Endothelial cell of umbilical vein (primary cell): ENCODE results near the gene TSPAN5. TPM values are rescaled to one million over a fixed set of nuclear protein-coding genes. Genes with fewer than 3 reads are reported as not detected.
A peak's percentile ranks its signal among the peaks of the same experiment; 100 is the strongest.

ENCODE experiments used
- BruUV-seq: library from RNA; stranded (reverse); fragments of 400-500 nt; replicated peaks from 2 replicates; lab custom pipeline; 2021; lab: Mats Ljungman, UMichigan
- CTCF ChIA-PET: fragments of 300-600, 350-600 bp; sonication (Branson Sonifier 250); formaldehyde crosslinking; loops from one replicate; lab custom pipeline; 2021; ENCODE audit warnings: antibody characterized with exemption, inconsistent platforms; lab: Charles Lee
- POLR2A ChIA-PET: fragments of 300-600, 350-600 bp; sonication (Branson Sonifier 250); formaldehyde crosslinking; loops from one replicate; lab custom pipeline; 2021; ENCODE audit warnings: antibody characterized with exemption, inconsistent platforms; lab: Charles Lee
- DNase-seq: peaks from one replicate; pipeline ENCODE4 v3.0.0-alpha.2; 2011; ENCODE audit warnings: low read depth, low spot score
- FAIRE-seq: peaks from 2 replicates; lab custom pipeline; 2011; peaks lifted over from hg19 to GRCh38; lab: Jason Lieb, UNC
- H2AFZ ChIP-seq: 2 replicates; pipeline ENCODE4 v1.6.0; 2012; ENCODE audit warnings: low read depth, low read length, control low read depth, inconsistent platforms
- H3K27ac ChIP-seq: 2 replicates; pipeline ENCODE4 v1.5.1; 2011; ENCODE audit warnings: low read depth, mild to moderate bottlenecking, control low read depth, low read length, moderate library complexity; ENCODE audit not compliant: insufficient read depth
- H3K27me3 ChIP-seq, 2 experiments: 2 replicates each; pipeline versions ENCODE4 v1.6.0 to v1.6.1; 2011; ENCODE audit warnings: low read length in 2 of 2, mixed read lengths in 1 of 2; ENCODE audit not compliant: control insufficient read depth in 2 of 2, insufficient read depth in 2 of 2
- H3K36me3 ChIP-seq, 2 experiments: 2 replicates in 1 of 2; 3 replicates in 1 of 2; pipeline ENCODE4 v1.5.1; 2011; ENCODE audit warnings: low read length in 2 of 2, mild to moderate bottlenecking in 1 of 2, moderate library complexity in 1 of 2; ENCODE audit not compliant: control insufficient read depth in 2 of 2, insufficient read depth in 2 of 2; ENCODE audit errors: extremely low read depth in 1 of 2
- H3K4me1 ChIP-seq: 3 replicates; pipeline ENCODE4 v1.5.1; 2011; ENCODE audit warnings: mild to moderate bottlenecking, low read length; ENCODE audit not compliant: control insufficient read depth, insufficient read depth; ENCODE audit errors: extremely low read depth
- H3K4me2 ChIP-seq: 2 replicates; pipeline ENCODE4 v1.6.1; 2011; ENCODE audit warnings: low read length, control low read depth, mixed read lengths; ENCODE audit not compliant: insufficient read depth
- H3K4me3 ChIP-seq, 3 experiments: fragments of 200-600 bp in 1 of 3; sonication (generic), shearing (Covaris generic) in 1 of 3; replicated peaks in 1 of 3; 2 replicates each; pipeline ENCODE4 v1.5.1; 2011 to 2016; ENCODE audit warnings: control low read depth in 3 of 3, low read length in 3 of 3, mild to moderate bottlenecking in 2 of 3, inconsistent platforms in 1 of 3, low read depth in 1 of 3, moderate library complexity in 1 of 3; ENCODE audit not compliant: insufficient read depth in 1 of 3
- H3K79me2 ChIP-seq: 2 replicates; pipeline ENCODE4 v1.6.0; 2012; ENCODE audit warnings: low read length, inconsistent platforms; ENCODE audit not compliant: control insufficient read depth, insufficient read depth
- H3K9ac ChIP-seq: replicated peaks from 2 replicates; pipeline ENCODE3; 2011; ENCODE audit warnings: low read length, control low read depth; ENCODE audit not compliant: insufficient read depth; ENCODE audit errors: extremely low read depth
- H3K9me1 ChIP-seq: replicated peaks from 3 replicates; pipeline ENCODE4 v1.6.0; 2011; ENCODE audit warnings: mild to moderate bottlenecking, low read length; ENCODE audit not compliant: control insufficient read depth, insufficient read depth; ENCODE audit errors: extremely low read depth
- H3K9me3 ChIP-seq: replicated peaks from 2 replicates; pipeline ENCODE4 v1.5.1; 2012; ENCODE audit warnings: low read length, inconsistent platforms; ENCODE audit not compliant: control insufficient read depth, insufficient read depth
- H4K20me1 ChIP-seq: replicated peaks from 2 replicates; pipeline ENCODE3; 2011; ENCODE audit warnings: mild to moderate bottlenecking, low read length; ENCODE audit not compliant: control insufficient read depth, insufficient read depth; ENCODE audit errors: extremely low read depth
- EZH2 ChIP-seq: IDR thresholded peaks from 2 replicates; pipeline ENCODE4 v1.6.1; 2012; ENCODE audit warnings: borderline replicate concordance, low read depth, mild to moderate bottlenecking, moderate library complexity, low read length, inconsistent platforms; ENCODE audit not compliant: severe bottlenecking
- FOS ChIP-seq: IDR thresholded peaks from 2 replicates; pipeline ENCODE4 v1.6.1; 2011; ENCODE audit warnings: mild to moderate bottlenecking, low read length, moderate library complexity, borderline replicate concordance; ENCODE audit not compliant: insufficient read depth
- GATA2 ChIP-seq: IDR thresholded peaks from 2 replicates; pipeline ENCODE4 v1.7.0; 2011; ENCODE audit warnings: low read depth, mild to moderate bottlenecking, moderate library complexity, mixed read lengths, low read length; ENCODE audit not compliant: insufficient read length, insufficient read depth
- JUN ChIP-seq: IDR thresholded peaks from 2 replicates; pipeline ENCODE4 v1.6.1; 2011; ENCODE audit warnings: borderline replicate concordance, low read depth; ENCODE audit not compliant: insufficient read length, insufficient read depth
- MYC ChIP-seq: IDR thresholded peaks from one replicate; pipeline ENCODE4 v1.6.1; 2011; ENCODE audit warnings: mild to moderate bottlenecking, low read depth, low read length
- POLR2A ChIP-seq: IDR thresholded peaks from 2 replicates; pipeline ENCODE4 v1.6.1; 2012; ENCODE audit warnings: low read depth, mild to moderate bottlenecking, control low read depth, low read length
- dilution Hi-C: fragments of 300-500 bp; cut with MboI; formaldehyde crosslinking; loops from one replicate; pipeline ENCODE4 v1.15.0; 2019; ENCODE audit warnings: low sequenced_read_pairs; ENCODE audit not compliant: extremely low pct_ligation_motif_present
- intact Hi-C: fragments of 100-400 bp; cut with micrococcal nuclease; formaldehyde crosslinking; loops from one replicate; pipeline ENCODE4 v1.10.0; 2022
- polyA plus RNA-seq, 4 experiments: library from polyadenylated mRNA; depleted of rRNA in 3 of 4; stranded (reverse) in 3 of 4; unstranded in 1 of 4; fragments of >200 nt; gene quantifications; 2 replicates each; pipeline versions ENCODE4 v1.2.1 to v1.2.3, GENCODE V29; 2011 to 2012; ENCODE audit warnings: missing spikeins in 1 of 4
- total RNA-seq: library from RNA; stranded (reverse); gene quantifications from 2 replicates; pipeline ENCODE4 v1.2.3, GENCODE V29; 2021
- TF ChIP-seq, protein P1 (sequence below), 2 donors: IDR thresholded peaks; 1 replicate in 1 of 2; 2 replicates in 1 of 2; pipeline ENCODE4 v1.5.1; 2011; ENCODE audit warnings: low read length in 2 of 2, mild to moderate bottlenecking in 2 of 2, moderate library complexity in 2 of 2, control low read depth in 1 of 2, inconsistent platforms in 1 of 2, low read depth in 1 of 2; ENCODE audit not compliant: insufficient read depth in 1 of 2; ENCODE audit errors: extremely low read depth in 1 of 2
- TF ChIP-seq, protein P2 (sequence below): IDR thresholded peaks from 2 replicates; pipeline ENCODE4 v1.6.1; 2011; ENCODE audit not compliant: insufficient read depth, insufficient read length

TSPAN5 gene
- total and polyA plus RNA-seq, 2 donors (not counting 3 experiments of a cell fraction or from before 2014, with no cell fraction given) = 45.1 to 50.2 TPM

DNA sequence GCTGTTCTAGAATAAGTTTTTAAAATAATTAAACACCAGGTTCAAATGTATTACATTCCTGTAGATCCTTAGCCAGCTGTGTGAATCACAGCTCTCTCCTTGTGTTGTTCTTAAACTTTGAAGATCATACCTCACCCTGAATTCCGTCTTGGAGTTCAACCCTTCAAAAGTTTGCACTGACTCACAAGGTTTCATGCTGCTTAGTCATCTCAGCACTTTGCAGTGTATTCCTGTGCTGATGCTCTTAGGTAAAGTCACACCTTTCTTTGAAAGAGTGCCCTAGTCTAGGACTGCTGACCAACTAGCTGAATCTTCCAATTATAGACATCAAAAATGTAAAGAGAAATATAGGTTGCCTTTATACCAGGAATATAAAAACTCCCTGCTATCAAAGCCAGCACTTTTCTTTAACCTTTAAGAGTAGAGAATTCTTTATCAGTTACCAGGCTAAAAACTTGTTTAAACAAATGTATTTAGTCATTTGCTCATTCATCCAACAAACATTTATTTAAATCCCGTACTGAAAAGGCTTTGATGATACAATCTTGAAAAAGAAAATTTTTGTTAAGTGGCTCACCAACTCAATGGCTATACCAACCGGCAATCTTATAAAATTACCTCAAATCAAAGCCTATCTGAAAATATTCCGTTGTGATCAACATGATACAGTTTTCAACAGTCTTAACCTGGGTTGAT is 227.6 kb downstream of the TSPAN5 start:
- Histone ChIP-seq H3K4me3 (no peak overlapping the region), H3K4me2 (no peak overlapping the region), H4K20me1 (no peaks in the 10 kb centered on the region), H3K27ac (no peak overlapping the region), H3K27me3 (no peaks in the 10 kb centered on the region), H3K79me2 (no peaks in the 10 kb centered on the region), H3K9me1 (no peaks in the 10 kb centered on the region), H3K9me3 (no peaks in the 10 kb centered on the region), H3K36me3 (peaks cover 0 to 2% of the 10 kb centered on the region in 2 experiments), H3K4me1 (no peaks in the 10 kb centered on the region), H2AFZ (no peak overlapping the region), H3K9ac (no peak overlapping the region)
- CTCF ChIA-PET = interaction anchor here (1.2 to 1.4 kb wide), 3 partner anchors 8 to 55 kb away, joined by 3 to 4 read pairs (median 4); no protein-coding TSS in a partner anchor
- POLR2A ChIA-PET = no interaction called here
- TF ChIP-seq, protein P1, sequence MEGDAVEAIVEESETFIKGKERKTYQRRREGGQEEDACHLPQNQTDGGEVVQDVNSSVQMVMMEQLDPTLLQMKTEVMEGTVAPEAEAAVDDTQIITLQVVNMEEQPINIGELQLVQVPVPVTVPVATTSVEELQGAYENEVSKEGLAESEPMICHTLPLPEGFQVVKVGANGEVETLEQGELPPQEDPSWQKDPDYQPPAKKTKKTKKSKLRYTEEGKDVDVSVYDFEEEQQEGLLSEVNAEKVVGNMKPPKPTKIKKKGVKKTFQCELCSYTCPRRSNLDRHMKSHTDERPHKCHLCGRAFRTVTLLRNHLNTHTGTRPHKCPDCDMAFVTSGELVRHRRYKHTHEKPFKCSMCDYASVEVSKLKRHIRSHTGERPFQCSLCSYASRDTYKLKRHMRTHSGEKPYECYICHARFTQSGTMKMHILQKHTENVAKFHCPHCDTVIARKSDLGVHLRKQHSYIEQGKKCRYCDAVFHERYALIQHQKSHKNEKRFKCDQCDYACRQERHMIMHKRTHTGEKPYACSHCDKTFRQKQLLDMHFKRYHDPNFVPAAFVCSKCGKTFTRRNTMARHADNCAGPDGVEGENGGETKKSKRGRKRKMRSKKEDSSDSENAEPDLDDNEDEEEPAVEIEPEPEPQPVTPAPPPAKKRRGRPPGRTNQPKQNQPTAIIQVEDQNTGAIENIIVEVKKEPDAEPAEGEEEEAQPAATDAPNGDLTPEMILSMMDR (IDR thresholded peaks at IDR 0.05; ENCODE audit: extremely low read depth in 1 of 2, insufficient read depth in 1 of 2, low read depth in 1 of 2, low read length in 2 of 2) = no peak
- TF ChIP-seq, protein P2, sequence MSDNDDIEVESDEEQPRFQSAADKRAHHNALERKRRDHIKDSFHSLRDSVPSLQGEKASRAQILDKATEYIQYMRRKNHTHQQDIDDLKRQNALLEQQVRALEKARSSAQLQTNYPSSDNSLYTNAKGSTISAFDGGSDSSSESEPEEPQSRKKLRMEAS = no peak
- TF ChIP-seq JUN (no peak), EZH2 (no peak), FOS (peak; percentile 9), GATA2 (no peak), MYC (no peak), POLR2A (no peak)
- dilution Hi-C loops = no loop called here
- FAIRE-seq (no peak), DNase-seq (no peak)
- intact Hi-C loops = no loop called here
- no TSS peak for BruUV-seq
